HG03460 (cell line): ENCODE data around the gene FAM241A.
"Not testable (repeated sequence)": the region's sequence is repeated elsewhere in the genome, so short reads cannot be mapped to it uniquely, and the experiment has no call there.

Source experiments
- ATAC-seq: cut with Tn5 transposase; IDR thresholded peaks from one replicate; pipeline ENCODE4 v1.9.1; 2021; ENCODE audit not compliant: unreplicated experiment

FAM241A gene

GRCh38 chr4:112136551-112136950 is 8.7 kb upstream of the FAM241A start:
- no peak for ATAC-seq

GRCh38 chr4:112138538-112138937 is 6.7 kb upstream of the FAM241A start:
- ATAC-seq, result no peak

- no peak for ATAC-seq
These were observed 4.7 kb upstream of the FAM241A start for GRCh38 chr4:112140536-112140935.

- no peak for ATAC-seq
These were observed 3.7 kb upstream of the FAM241A start for GRCh38 chr4:112141366-112142138.

GRCh38 chr4:112142182-112142581 is 3.1 kb upstream of the FAM241A start:
- no peak for ATAC-seq

- ATAC-seq, result no peak
These were observed 1.5 kb upstream of the FAM241A start for GRCh38 chr4:112143781-112144180.

- no peak for ATAC-seq
These were observed 518 bp upstream of the FAM241A start for GRCh38 chr4:112144546-112145325.

GRCh38 chr4:112145790-112146501 is 692 bp downstream of the FAM241A start:
- ATAC-seq, result peak; percentile 46

- no peak for ATAC-seq
These were observed 1.2 kb downstream of the FAM241A start for GRCh38 chr4:112146502-112146813.

GRCh38 chr4:112147697-112148096 is 2.4 kb downstream of the FAM241A start:
- no peak for ATAC-seq

- no peak for ATAC-seq
These were observed 5.7 kb downstream of the FAM241A start for GRCh38 chr4:112150920-112151319.

- ATAC-seq, result no peak
These were observed 7.3 kb downstream of the FAM241A start for GRCh38 chr4:112152521-112152920.

GRCh38 chr4:112153211-112153791 is 8.0 kb downstream of the FAM241A start:
- ATAC-seq, result no peak

GRCh38 chr4:112156112-112156511 is 10.9 kb downstream of the FAM241A start:
- no peak for ATAC-seq

- ATAC-seq, result no peak
These were observed 11.3 kb downstream of the FAM241A start for GRCh38 chr4:112156553-112156952.

GRCh38 chr4:112163706-112164105 is 18.5 kb downstream of the FAM241A start:
- ATAC-seq, result not testable (repeated sequence)

GRCh38 chr4:112167794-112168193 is 22.5 kb downstream of the FAM241A start:
- no peak for ATAC-seq

- ATAC-seq, result no peak
These were observed 23.7 kb downstream of the FAM241A start for GRCh38 chr4:112168719-112169500.

- ATAC-seq, result no peak
These were observed 25.3 kb downstream of the FAM241A start for GRCh38 chr4:112170451-112170993.

- not testable (repeated sequence) for ATAC-seq
These were observed 26.0 kb downstream of the FAM241A start for GRCh38 chr4:112171051-112171763.
